ENCODE data around the gene MKNK2.

Gene MKNK2

DNA sequence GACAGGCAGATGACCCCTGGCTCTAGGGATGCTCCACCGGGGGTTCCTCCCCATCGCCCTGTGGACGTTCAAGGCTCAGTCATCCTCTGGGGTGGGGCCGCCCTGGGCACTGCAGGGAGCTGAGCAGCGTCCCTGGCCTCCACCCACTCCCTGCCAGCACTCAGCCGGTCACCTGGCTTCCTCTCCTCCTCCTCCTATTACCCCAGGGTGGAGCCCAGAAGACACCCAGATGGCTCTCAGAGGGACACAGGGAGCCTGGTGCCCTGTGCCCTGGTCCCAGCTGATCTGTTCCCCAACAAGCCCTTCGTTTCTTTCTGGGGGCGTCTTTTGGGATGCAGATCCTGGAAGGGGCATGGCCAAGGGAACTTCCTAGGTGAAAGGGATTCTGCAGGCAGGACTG lies 3.7 kb upstream of the MKNK2 start:
- no peak overlapping the region for H3K9ac ChIP-seq (ENCODE audit: low read length)
- H3K9me3 ChIP-seq (ENCODE audit: control insufficient read depth, insufficient read depth, low read depth, low read length): no peaks in the 10 kb centered on the region
- H3K27ac ChIP-seq (ENCODE audit: low read depth, low read length): no peak overlapping the region
- no peaks in the 10 kb centered on the region for H3K27me3 ChIP-seq (ENCODE audit: control insufficient read depth, insufficient read depth, low read length)
- no peak overlapping the region for H3K4me3 ChIP-seq (ENCODE audit: low read depth, low read length)
- H3K4me1 ChIP-seq (ENCODE audit: control insufficient read depth, insufficient read depth, low read length): peaks cover 33% of the 10 kb centered on the region; the same call in 1 of the 2 replicates
- no peaks in the 10 kb centered on the region for H3K36me3 ChIP-seq (ENCODE audit: control insufficient read depth, insufficient read depth, low read length)

DNA sequence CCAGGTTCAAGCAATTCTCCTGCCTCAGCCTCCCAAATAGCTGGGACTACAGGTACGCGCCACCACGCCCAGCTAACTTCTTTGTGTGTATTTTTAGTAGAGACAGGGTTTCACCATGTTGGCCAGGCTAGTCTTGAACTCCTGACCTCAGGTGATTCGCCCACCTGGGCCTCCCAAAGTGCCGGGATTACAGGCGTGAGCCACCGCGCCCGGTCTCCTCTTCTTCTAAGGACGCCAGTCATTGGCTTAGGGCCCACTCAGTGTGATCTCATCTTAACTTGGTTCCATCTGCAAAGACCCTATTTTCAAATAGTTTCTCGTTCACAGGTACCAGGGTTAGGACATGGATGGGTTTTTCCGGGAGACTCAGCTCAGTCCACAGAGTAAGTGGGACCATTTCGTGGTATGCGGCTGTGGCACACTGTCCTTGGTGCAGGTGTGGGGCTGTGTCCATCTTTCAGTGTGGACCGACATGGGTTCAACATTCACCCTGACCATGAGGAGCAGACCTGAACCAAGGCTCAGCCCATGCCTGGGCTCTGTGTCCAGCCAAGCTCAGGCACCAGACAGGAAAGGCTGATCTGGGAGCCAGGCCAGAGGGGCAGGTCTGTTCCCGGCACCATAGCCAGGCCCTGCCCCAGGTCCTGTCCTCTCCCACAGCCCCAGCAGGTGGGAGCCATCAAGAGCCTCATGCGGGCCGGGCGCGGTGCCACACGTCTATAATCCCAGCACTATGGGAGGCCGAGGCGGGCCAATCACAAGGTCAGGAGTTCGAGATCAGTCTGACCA lies 2.8 kb upstream of the MKNK2 start:
- Histone ChIP-seq H3K9ac (ENCODE audit: low read length) (no peak overlapping the region), H3K27ac (ENCODE audit: low read depth, low read length) (no peak overlapping the region), H3K36me3 (ENCODE audit: control insufficient read depth, insufficient read depth, low read length) (peaks cover 6% of the 10 kb centered on the region), H3K9me3 (ENCODE audit: control insufficient read depth, insufficient read depth, low read depth, low read length) (no peaks in the 10 kb centered on the region), H3K27me3 (ENCODE audit: control insufficient read depth, insufficient read depth, low read length) (no peaks in the 10 kb centered on the region), H3K4me1 (ENCODE audit: control insufficient read depth, insufficient read depth, low read length) (peaks cover 34% of the 10 kb centered on the region; the same call in 1 of the 2 replicates), H3K4me3 (ENCODE audit: low read depth, low read length) (no peak overlapping the region)

DNA sequence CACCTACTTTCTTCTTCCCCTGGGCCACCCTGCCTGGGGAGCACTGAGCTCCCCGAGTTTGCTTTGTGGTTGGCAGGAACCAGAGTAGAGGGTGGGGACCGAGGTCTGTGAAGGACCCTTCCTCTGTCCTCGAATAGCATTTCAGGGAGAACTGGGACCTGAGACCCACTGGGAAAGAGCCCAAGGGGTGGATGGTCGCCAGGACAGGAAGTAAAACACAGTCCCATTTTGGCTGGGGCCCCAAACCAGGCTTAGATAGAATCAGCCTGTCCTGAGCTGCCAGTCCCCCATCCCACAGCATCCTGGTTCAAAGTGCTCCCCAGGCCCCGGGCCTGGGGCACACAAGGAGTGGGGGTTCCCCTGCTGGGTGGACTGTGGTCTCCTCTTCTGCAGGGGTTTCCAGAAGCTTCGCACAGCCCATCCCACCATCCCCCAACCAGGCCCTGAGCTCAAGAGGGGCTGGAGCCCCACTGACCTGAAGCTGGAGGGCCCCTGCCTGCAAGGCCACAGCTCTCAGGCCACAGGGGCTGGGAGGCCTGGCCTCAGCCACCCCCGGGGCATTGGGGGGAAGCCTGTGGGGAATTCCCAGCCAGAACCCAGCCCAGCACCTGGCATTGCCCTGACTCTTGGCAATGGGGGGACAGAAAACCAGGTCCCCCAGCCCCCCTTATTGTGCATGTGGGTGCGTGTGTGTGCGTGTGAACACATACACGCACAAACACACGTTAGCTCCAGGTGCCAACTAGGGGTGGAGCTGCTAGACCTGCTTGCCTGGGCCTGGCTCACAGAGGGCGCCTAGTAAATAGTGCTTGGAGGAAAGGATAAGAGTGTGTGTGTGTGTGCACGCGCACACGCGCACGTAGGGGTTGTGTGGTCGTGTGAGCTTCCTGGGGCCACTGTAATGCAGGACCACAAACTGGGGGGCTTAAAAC lies 995 bp upstream of the MKNK2 start:
- Histone ChIP-seq H3K4me1 (ENCODE audit: control insufficient read depth, insufficient read depth, low read length) (peaks cover 26% of the 10 kb centered on the region; the same call in 1 of the 2 replicates), H3K4me3 (ENCODE audit: low read depth, low read length) (peak overlapping the region; percentile 95)

DNA sequence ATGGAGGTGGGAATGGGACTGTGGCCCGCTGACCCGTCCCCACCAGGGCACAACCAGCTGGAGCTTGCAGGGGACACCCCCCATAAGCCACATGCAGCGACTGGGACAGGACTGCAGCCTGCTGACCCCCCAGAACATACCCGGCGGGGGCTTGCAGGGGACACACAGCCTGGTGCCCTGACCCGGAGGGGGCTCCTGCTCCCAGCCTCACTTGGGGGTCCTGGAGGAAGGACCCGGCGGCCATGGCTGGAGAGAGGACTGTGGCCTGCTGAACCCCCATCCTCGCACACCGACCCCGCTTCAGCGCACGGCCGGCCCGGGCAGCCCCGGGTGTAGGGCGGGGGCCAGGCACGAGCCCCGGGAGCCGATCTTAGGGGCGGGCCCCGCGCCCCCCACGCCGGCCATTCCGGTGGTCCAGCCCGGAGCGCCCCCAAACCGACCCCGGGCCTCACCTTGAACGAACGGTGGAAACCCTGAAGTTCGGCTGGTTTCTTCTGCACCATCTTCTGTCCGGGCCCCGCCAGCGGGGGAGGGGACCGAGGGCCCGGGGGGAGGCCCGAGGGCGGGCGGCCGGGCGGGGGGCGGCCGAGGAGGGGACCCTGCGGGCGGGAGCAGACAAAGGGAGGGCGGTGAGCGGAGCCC lies 574 bp downstream of the MKNK2 start:
- H3K27me3 ChIP-seq (ENCODE audit: control insufficient read depth, insufficient read depth, low read length): no peaks in the 10 kb centered on the region
- H3K4me3 ChIP-seq (ENCODE audit: low read depth, low read length): peak overlapping the region; percentile 95
- peak overlapping the region; percentile 77; the same call in 1 of the 2 replicates for H3K27ac ChIP-seq (ENCODE audit: low read depth, low read length)
- peaks cover 18% of the 10 kb centered on the region; the same call in 1 of the 2 replicates for H3K4me1 ChIP-seq (ENCODE audit: control insufficient read depth, insufficient read depth, low read length)
- H3K9me3 ChIP-seq (ENCODE audit: control insufficient read depth, insufficient read depth, low read depth, low read length): no peaks in the 10 kb centered on the region
- peaks cover 22% of the 10 kb centered on the region for H3K36me3 ChIP-seq (ENCODE audit: control insufficient read depth, insufficient read depth, low read length)
- H3K9ac ChIP-seq (ENCODE audit: low read length): peak overlapping the region; percentile 79

More for the DNA sequence above, 995 bp upstream of the MKNK2 start:
- Histone ChIP-seq H3K9me3 (ENCODE audit: control insufficient read depth, insufficient read depth, low read depth, low read length) (no peaks in the 10 kb centered on the region), H3K27ac (ENCODE audit: low read depth, low read length) (no peak overlapping the region), H3K9ac (ENCODE audit: low read length) (peak overlapping the region; percentile 8), H3K27me3 (ENCODE audit: control insufficient read depth, insufficient read depth, low read length) (no peaks in the 10 kb centered on the region), H3K36me3 (ENCODE audit: control insufficient read depth, insufficient read depth, low read length) (peaks cover 8% of the 10 kb centered on the region)

DNA sequence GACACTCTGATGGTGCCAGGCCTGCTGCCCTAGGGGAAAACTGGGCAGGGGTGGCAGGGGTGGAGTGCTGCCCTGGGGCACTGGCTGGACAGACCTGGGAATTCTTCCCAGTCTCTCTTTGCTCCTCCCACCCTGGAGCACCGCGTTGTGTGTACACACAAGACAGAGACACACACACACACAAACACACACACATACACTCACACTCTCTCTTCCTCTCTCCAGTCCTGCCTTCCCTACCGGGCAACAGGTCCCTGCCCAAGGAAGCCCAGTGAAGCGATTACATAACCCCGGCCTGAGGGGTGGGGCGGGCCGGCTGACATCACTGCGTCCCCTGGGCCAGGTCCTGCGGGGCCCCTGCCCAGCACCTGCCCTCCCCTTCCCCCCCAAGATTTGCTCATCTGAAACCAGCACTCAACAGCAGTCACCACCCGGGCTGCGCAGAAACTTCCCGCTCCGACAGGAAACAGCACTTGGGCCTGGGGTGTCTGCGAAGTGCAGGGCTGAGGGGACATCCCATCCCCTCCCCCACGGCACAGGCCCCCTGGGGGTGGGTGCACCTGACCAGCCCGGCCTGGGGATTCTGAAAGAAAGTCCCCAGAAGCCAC lies 1.2 kb downstream of the MKNK2 start:
- H3K27me3 ChIP-seq (ENCODE audit: control insufficient read depth, insufficient read depth, low read length): no peaks in the 10 kb centered on the region
- peaks cover 17% of the 10 kb centered on the region; the same call in 1 of the 2 replicates for H3K4me1 ChIP-seq (ENCODE audit: control insufficient read depth, insufficient read depth, low read length)
- peak overlapping the region; percentile 95 for H3K4me3 ChIP-seq (ENCODE audit: low read depth, low read length)
- peak overlapping the region; percentile 77; the same call in 1 of the 2 replicates for H3K27ac ChIP-seq (ENCODE audit: low read depth, low read length)
- H3K9me3 ChIP-seq (ENCODE audit: control insufficient read depth, insufficient read depth, low read depth, low read length): no peaks in the 10 kb centered on the region
- H3K36me3 ChIP-seq (ENCODE audit: control insufficient read depth, insufficient read depth, low read length): peaks cover 29% of the 10 kb centered on the region
- H3K9ac ChIP-seq (ENCODE audit: low read length): peak overlapping the region; percentile 79

- Histone ChIP-seq H3K36me3 (ENCODE audit: control insufficient read depth, insufficient read depth, low read length) (peaks cover 33% of the 10 kb centered on the region), H3K27me3 (ENCODE audit: control insufficient read depth, insufficient read depth, low read length) (no peaks in the 10 kb centered on the region), H3K27ac (ENCODE audit: low read depth, low read length) (no peak overlapping the region), H3K4me1 (ENCODE audit: control insufficient read depth, insufficient read depth, low read length) (peaks cover 17% of the 10 kb centered on the region; the same call in 1 of the 2 replicates), H3K4me3 (ENCODE audit: low read depth, low read length) (peak overlapping the region; percentile 95), H3K9ac (ENCODE audit: low read length) (peak overlapping the region; percentile 79), H3K9me3 (ENCODE audit: control insufficient read depth, insufficient read depth, low read depth, low read length) (no peaks in the 10 kb centered on the region)
Observed at GRCh38 chr19:2048959-2049740, 1.9 kb downstream of the MKNK2 start.

GRCh38 chr19:2048104-2048958 lies 2.7 kb downstream of the MKNK2 start:
- Histone ChIP-seq H3K9ac (ENCODE audit: low read length) (no peak overlapping the region), H3K27me3 (ENCODE audit: control insufficient read depth, insufficient read depth, low read length) (no peaks in the 10 kb centered on the region), H3K36me3 (ENCODE audit: control insufficient read depth, insufficient read depth, low read length) (peaks cover 36% of the 10 kb centered on the region), H3K9me3 (ENCODE audit: control insufficient read depth, insufficient read depth, low read depth, low read length) (no peaks in the 10 kb centered on the region), H3K27ac (ENCODE audit: low read depth, low read length) (no peak overlapping the region; the same call in 1 of the 2 replicates), H3K4me3 (ENCODE audit: low read depth, low read length) (no peak overlapping the region), H3K4me1 (ENCODE audit: control insufficient read depth, insufficient read depth, low read length) (peaks cover 17% of the 10 kb centered on the region; the same call in 1 of the 2 replicates)

GRCh38 chr19:2047449-2048103 lies 3.5 kb downstream of the MKNK2 start:
- Histone ChIP-seq H3K9me3 (ENCODE audit: control insufficient read depth, insufficient read depth, low read depth, low read length) (no peaks in the 10 kb centered on the region), H3K27me3 (ENCODE audit: control insufficient read depth, insufficient read depth, low read length) (no peaks in the 10 kb centered on the region), H3K4me3 (ENCODE audit: low read depth, low read length) (no peak overlapping the region), H3K9ac (ENCODE audit: low read length) (no peak overlapping the region), H3K4me1 (ENCODE audit: control insufficient read depth, insufficient read depth, low read length) (peaks cover 24% of the 10 kb centered on the region), H3K36me3 (ENCODE audit: control insufficient read depth, insufficient read depth, low read length) (peaks cover 43% of the 10 kb centered on the region), H3K27ac (ENCODE audit: low read depth, low read length) (no peak overlapping the region; the same call in 1 of the 2 replicates)

GRCh38 chr19:2047076-2047448 lies 4.0 kb downstream of the MKNK2 start:
- Histone ChIP-seq H3K36me3 (ENCODE audit: control insufficient read depth, insufficient read depth, low read length) (peaks cover 45% of the 10 kb centered on the region), H3K9ac (ENCODE audit: low read length) (no peak overlapping the region), H3K9me3 (ENCODE audit: control insufficient read depth, insufficient read depth, low read depth, low read length) (no peaks in the 10 kb centered on the region), H3K27me3 (ENCODE audit: control insufficient read depth, insufficient read depth, low read length) (no peaks in the 10 kb centered on the region), H3K4me3 (ENCODE audit: low read depth, low read length) (no peak overlapping the region), H3K27ac (ENCODE audit: low read depth, low read length) (no peak overlapping the region), H3K4me1 (ENCODE audit: control insufficient read depth, insufficient read depth, low read length) (peaks cover 28% of the 10 kb centered on the region)

All from HUES6 (cell line).